NCI-H1930 (cell line): ENCODE measurements around the gene FCAMR.
"Not testable (repeated sequence)": the region's sequence is repeated elsewhere in the genome, so short reads cannot be mapped to it uniquely, and the experiment has no call there.

Experiments used
- DNase-seq, 2 experiments: peaks; one replicate each; lab custom pipeline; 2025; lab: John Stamatoyannopoulos, UW

FCAMR gene

GRCh38 chr1:206935491-206936067 lies 34.7 kb downstream of the FCAMR start:
- no peak for DNase-seq

- no peak for DNase-seq
Observed at GRCh38 chr1:206933333-206933945, 36.8 kb downstream of the FCAMR start.

- DNase-seq = no peak
Observed at GRCh38 chr1:206932177-206932576, 38.1 kb downstream of the FCAMR start.

- DNase-seq = no peak
Observed at GRCh38 chr1:206931709-206932108, 38.6 kb downstream of the FCAMR start.

GRCh38 chr1:206930210-206930798 lies 40.0 kb downstream of the FCAMR start:
- no peak for DNase-seq

GRCh38 chr1:206929524-206929923 lies 40.7 kb downstream of the FCAMR start:
- DNase-seq = no peak

GRCh38 chr1:206926286-206926685 lies 44.0 kb downstream of the FCAMR start:
- DNase-seq = no peak

GRCh38 chr1:206925106-206925736 lies 45.0 kb downstream of the FCAMR start:
- peak in 1 of 2 experiments; percentile 8 for DNase-seq

- no peak for DNase-seq
Observed at GRCh38 chr1:206924592-206925105, 45.6 kb downstream of the FCAMR start.

- DNase-seq = not testable (repeated sequence)
Observed at GRCh38 chr1:206923961-206924557, 46.2 kb downstream of the FCAMR start.

- DNase-seq = no peak
Observed at GRCh38 chr1:206923009-206923960, 47.0 kb downstream of the FCAMR start.

GRCh38 chr1:206922524-206922923 lies 47.7 kb downstream of the FCAMR start:
- DNase-seq = no peak

- no peak for DNase-seq
Observed at GRCh38 chr1:206921772-206922265, 48.4 kb downstream of the FCAMR start, which contains the start of gene FCMR. TSS of gene FCMR (minus strand) at chr1:206921941. CDS start at chr1:206921854, 87 bp downstream.

GRCh38 chr1:206918076-206918475 lies 52.2 kb downstream of the FCAMR start:
- no peak for DNase-seq

- no peak for DNase-seq
Observed at GRCh38 chr1:206916000-206916709, 54.1 kb downstream of the FCAMR start.

GRCh38 chr1:206915030-206915735 lies 55.1 kb downstream of the FCAMR start:
- no peak for DNase-seq

GRCh38 chr1:206913766-206914537 lies 56.3 kb downstream of the FCAMR start:
- no peak for DNase-seq

- peak; percentile 39 to 62 for DNase-seq
Observed at GRCh38 chr1:206912445-206913095, 57.7 kb downstream of the FCAMR start.
